C1 segment of cervical spinal cord (tissue), 14 donors: ENCODE results near the gene S100A10.

Experiments used
- DNase-seq, 14 donors: peaks; one replicate each; lab custom pipeline; 2025; lab: John Stamatoyannopoulos, UW

S100A10 gene

GRCh38 chr1:151993734-151994496, at the start of gene S100A10:
Gene S100A10, minus strand, starts transcription at chr1:151993859. Its CDS starts 7,629 bp downstream, at chr1:151986230.
- DNase-seq: peak in 7 of 14 donors; percentile 4 to 65 (median 28)

- DNase-seq: no peak
Measured at GRCh38 chr1:152042030-152042429, 48.4 kb upstream of the S100A10 start.

- no peak for DNase-seq
Measured at GRCh38 chr1:152039886-152040285, 46.2 kb upstream of the S100A10 start.

- no peak for DNase-seq
Measured at GRCh38 chr1:152039461-152039860, 45.8 kb upstream of the S100A10 start.

GRCh38 chr1:152038871-152039270, 45.2 kb upstream of the S100A10 start:
- no peak for DNase-seq

GRCh38 chr1:152036267-152037216, 42.9 kb upstream of the S100A10 start, which contains the start of gene S100A11:
Gene S100A11, minus strand, starts transcription at chr1:152037004. Its CDS starts 89 bp downstream, at chr1:152036915.
- peak in 10 of 14 donors; percentile 7 to 58 (median 32) for DNase-seq

- no peak for DNase-seq
Measured at GRCh38 chr1:152035539-152036266, 42.0 kb upstream of the S100A10 start.

GRCh38 chr1:152034654-152035538, 41.2 kb upstream of the S100A10 start:
- peak in 2 of 14 donors; percentile 1 to 6 for DNase-seq

GRCh38 chr1:152034324-152034653, 40.6 kb upstream of the S100A10 start:
- DNase-seq: peak in 1 of 14 donors; percentile 5

GRCh38 chr1:152029929-152030211, 36.2 kb upstream of the S100A10 start:
- no peak for DNase-seq

- DNase-seq: no peak
Measured at GRCh38 chr1:152029144-152029928, 35.7 kb upstream of the S100A10 start.

GRCh38 chr1:152026895-152027294, 33.2 kb upstream of the S100A10 start:
- no peak for DNase-seq

- DNase-seq: no peak
Measured at GRCh38 chr1:152024223-152024622, 30.6 kb upstream of the S100A10 start.

- DNase-seq: no peak
Measured at GRCh38 chr1:152023221-152023620, 29.6 kb upstream of the S100A10 start.

GRCh38 chr1:152022474-152022873, 28.8 kb upstream of the S100A10 start:
- DNase-seq: no peak

- DNase-seq: no peak
Measured at GRCh38 chr1:152021569-152021968, 27.9 kb upstream of the S100A10 start.

- DNase-seq: no peak
Measured at GRCh38 chr1:152020849-152021248, 27.2 kb upstream of the S100A10 start.

GRCh38 chr1:152018537-152018936, 24.9 kb upstream of the S100A10 start:
- DNase-seq: no peak

GRCh38 chr1:152015766-152016165, 22.1 kb upstream of the S100A10 start:
- DNase-seq: no peak

- DNase-seq: no peak
Measured at GRCh38 chr1:152014943-152015342, 21.3 kb upstream of the S100A10 start.
